Adipocyte (in vitro differentiated cells): ENCODE measurements around the gene RAD18.

Experiments used
- DNase-seq: peaks from one replicate; pipeline ENCODE4 v3.0.0-alpha.2; 2015; ENCODE audit warnings: low read depth
- H3K27me3 ChIP-seq: replicated peaks from 2 replicates; pipeline ENCODE4 v1.7.0; 2013; ENCODE audit warnings: mild to moderate bottlenecking, low read length, moderate library complexity; ENCODE audit not compliant: control insufficient read depth, insufficient read depth
- H3K36me3 ChIP-seq: 2 replicates; pipeline ENCODE4 v1.7.0; 2013; ENCODE audit warnings: low read length, mild to moderate bottlenecking, moderate library complexity; ENCODE audit not compliant: control insufficient read depth, insufficient read depth, severe bottlenecking
- H3K4me1 ChIP-seq: 2 replicates; pipeline ENCODE4 v1.7.0; 2013; ENCODE audit warnings: mild to moderate bottlenecking, low read length, moderate library complexity; ENCODE audit not compliant: control insufficient read depth, insufficient read depth
- H3K4me3 ChIP-seq: 2 replicates; pipeline ENCODE4 v1.7.0; 2013; ENCODE audit warnings: mild to moderate bottlenecking, low read length, moderate library complexity
- H3K9ac ChIP-seq: 2 replicates; pipeline ENCODE4 v1.7.0; 2013; ENCODE audit warnings: mild to moderate bottlenecking, low read length, moderate library complexity
- H3K9me3 ChIP-seq: 2 replicates; pipeline ENCODE4 v1.7.0; 2013; ENCODE audit warnings: mild to moderate bottlenecking, low read length, moderate library complexity; ENCODE audit not compliant: control insufficient read depth

Gene RAD18

GRCh38 chr3:8932507-8932906, 30.8 kb downstream of the RAD18 start:
- peaks cover 5% of the 10 kb centered on the region for H3K36me3 ChIP-seq
- H3K9ac ChIP-seq, result no peak overlapping the region
- H3K27me3 ChIP-seq, result no peaks in the 10 kb centered on the region
- H3K4me3 ChIP-seq, result no peak overlapping the region
- H3K4me1 ChIP-seq, result peaks cover 11% of the 10 kb centered on the region
- no peak for DNase-seq
- no peaks in the 10 kb centered on the region for H3K9me3 ChIP-seq

DNA sequence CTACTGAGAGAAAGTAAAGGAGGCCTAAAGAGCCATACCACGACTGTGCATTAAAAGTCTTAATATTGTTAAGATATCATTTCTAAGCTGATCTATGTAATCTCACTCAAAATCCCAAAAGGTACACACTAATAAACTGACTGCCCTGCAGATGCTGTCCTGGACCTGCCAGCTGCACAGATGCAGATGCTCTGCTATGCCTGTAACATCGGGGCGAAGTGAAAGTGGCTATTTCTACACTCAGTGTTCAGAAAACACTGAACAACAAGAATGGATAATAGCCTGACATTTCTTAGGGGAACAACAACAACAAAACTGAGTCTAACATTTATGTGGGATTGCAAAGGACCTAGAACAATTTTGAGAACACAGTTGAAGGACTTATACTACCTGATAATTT, 31.9 kb downstream of the RAD18 start:
- Histone ChIP-seq H3K9ac (no peak overlapping the region), H3K27me3 (no peaks in the 10 kb centered on the region), H3K4me3 (no peak overlapping the region), H3K9me3 (no peaks in the 10 kb centered on the region), H3K36me3 (peaks cover 5% of the 10 kb centered on the region), H3K4me1 (peaks cover 1% of the 10 kb centered on the region)
- no peak for DNase-seq

GRCh38 chr3:8929860-8930259, 33.4 kb downstream of the RAD18 start:
- Histone ChIP-seq H3K9ac (no peak overlapping the region), H3K27me3 (no peaks in the 10 kb centered on the region), H3K36me3 (no peaks in the 10 kb centered on the region), H3K4me1 (no peaks in the 10 kb centered on the region), H3K4me3 (no peak overlapping the region), H3K9me3 (no peaks in the 10 kb centered on the region)
- DNase-seq, result no peak

- H3K36me3 ChIP-seq, result no peaks in the 10 kb centered on the region
- no peak overlapping the region for H3K9ac ChIP-seq
- no peak overlapping the region for H3K4me3 ChIP-seq
- no peaks in the 10 kb centered on the region for H3K4me1 ChIP-seq
- H3K27me3 ChIP-seq, result no peaks in the 10 kb centered on the region
- H3K9me3 ChIP-seq, result no peaks in the 10 kb centered on the region
- no peak for DNase-seq
Measured at GRCh38 chr3:8914491-8914890, 48.8 kb downstream of the RAD18 start.

DNA sequence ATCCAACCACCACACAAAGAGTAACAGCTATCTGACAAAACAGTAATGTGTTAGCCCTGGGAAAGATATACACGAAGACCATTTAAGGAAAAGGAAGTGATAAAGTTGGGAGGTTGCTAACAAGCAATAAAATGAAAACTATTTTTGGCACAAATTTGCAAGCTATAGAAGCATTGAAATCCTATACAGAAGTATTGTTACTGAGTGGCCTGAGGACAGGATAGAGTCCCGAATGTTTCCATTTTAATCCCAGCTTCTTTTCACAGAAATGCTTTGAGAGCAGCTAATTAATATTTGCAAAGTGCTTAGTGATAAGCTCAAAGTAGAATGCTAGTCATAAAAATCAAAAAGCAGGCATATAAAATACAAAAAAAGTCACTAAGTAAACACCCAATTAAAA, 51.5 kb downstream of the RAD18 start:
- Histone ChIP-seq H3K9ac (no peak overlapping the region), H3K36me3 (peaks cover 8% of the 10 kb centered on the region), H3K4me1 (no peaks in the 10 kb centered on the region), H3K27me3 (no peaks in the 10 kb centered on the region), H3K4me3 (no peak overlapping the region), H3K9me3 (no peaks in the 10 kb centered on the region)
- DNase-seq, result no peak

DNA sequence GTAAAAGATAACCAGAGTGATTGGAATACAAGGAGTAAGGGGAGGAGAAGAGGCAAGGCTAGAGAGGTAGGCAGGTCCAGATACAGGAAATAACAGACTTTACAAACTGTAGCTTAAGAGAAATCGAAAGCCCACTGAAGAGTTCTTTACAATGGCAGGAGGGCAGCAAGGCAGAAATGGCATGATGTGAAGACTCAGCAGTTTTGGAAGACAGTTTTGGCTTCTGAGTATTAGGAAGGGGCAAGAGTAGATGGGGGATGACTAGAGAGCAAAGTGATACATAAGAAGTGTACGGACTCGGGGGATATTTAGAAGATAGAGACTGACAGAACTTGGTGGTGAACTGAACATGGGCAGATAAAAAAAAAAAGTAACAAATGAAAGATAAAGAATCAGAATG, 54.1 kb downstream of the RAD18 start:
- DNase-seq, result no peak
- Histone ChIP-seq H3K4me1 (no peaks in the 10 kb centered on the region), H3K4me3 (no peak overlapping the region), H3K36me3 (peaks cover 8% of the 10 kb centered on the region), H3K9ac (no peak overlapping the region), H3K9me3 (no peaks in the 10 kb centered on the region), H3K27me3 (no peaks in the 10 kb centered on the region)

GRCh38 chr3:8903191-8903590, 60.1 kb downstream of the RAD18 start:
- Histone ChIP-seq H3K4me1 (peaks cover 15% of the 10 kb centered on the region), H3K9ac (no peak overlapping the region), H3K4me3 (no peak overlapping the region), H3K27me3 (no peaks in the 10 kb centered on the region), H3K36me3 (peaks cover 3% of the 10 kb centered on the region), H3K9me3 (no peaks in the 10 kb centered on the region)
- peak; percentile 47 for DNase-seq

GRCh38 chr3:8900869-8901268, 62.4 kb downstream of the RAD18 start:
- H3K9ac ChIP-seq, result no peak overlapping the region
- DNase-seq, result no peak
- no peak overlapping the region for H3K4me3 ChIP-seq
- no peaks in the 10 kb centered on the region for H3K27me3 ChIP-seq
- H3K36me3 ChIP-seq, result peaks cover 3% of the 10 kb centered on the region
- H3K4me1 ChIP-seq, result peaks cover 15% of the 10 kb centered on the region
- no peaks in the 10 kb centered on the region for H3K9me3 ChIP-seq

DNA sequence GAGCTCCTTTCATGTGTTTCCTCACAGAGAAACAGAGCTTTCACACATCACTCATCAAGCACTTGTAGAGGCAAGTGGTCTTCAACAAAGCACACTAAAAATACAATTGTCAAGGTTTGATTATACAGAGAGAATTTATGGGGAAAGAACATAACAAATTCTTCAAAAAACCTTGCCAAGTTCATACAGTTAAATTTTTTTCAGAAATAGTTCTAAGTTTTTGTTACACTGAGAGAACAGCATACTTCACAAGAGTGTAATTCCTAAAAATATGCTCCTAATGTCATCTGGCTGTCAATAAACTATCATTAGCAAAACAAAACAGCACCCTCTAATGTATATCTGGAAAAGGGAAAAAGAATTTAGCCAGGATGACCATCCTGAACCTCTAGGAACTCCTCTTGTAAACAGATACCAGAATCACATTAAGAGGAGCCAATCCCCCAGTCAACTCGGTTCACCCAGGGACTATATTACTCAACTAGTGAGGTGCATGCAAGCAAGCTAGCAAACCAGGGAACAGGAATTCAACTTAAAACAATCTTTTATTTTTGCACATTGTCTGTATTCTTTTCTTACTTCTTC, 63.3 kb downstream of the RAD18 start:
- no peaks in the 10 kb centered on the region for H3K9me3 ChIP-seq
- no peak overlapping the region for H3K9ac ChIP-seq
- peak; percentile 62 for DNase-seq
- H3K36me3 ChIP-seq, result peaks cover 3% of the 10 kb centered on the region
- H3K4me3 ChIP-seq, result no peak overlapping the region
- no peaks in the 10 kb centered on the region for H3K27me3 ChIP-seq
- H3K4me1 ChIP-seq, result peaks cover 15% of the 10 kb centered on the region

DNA sequence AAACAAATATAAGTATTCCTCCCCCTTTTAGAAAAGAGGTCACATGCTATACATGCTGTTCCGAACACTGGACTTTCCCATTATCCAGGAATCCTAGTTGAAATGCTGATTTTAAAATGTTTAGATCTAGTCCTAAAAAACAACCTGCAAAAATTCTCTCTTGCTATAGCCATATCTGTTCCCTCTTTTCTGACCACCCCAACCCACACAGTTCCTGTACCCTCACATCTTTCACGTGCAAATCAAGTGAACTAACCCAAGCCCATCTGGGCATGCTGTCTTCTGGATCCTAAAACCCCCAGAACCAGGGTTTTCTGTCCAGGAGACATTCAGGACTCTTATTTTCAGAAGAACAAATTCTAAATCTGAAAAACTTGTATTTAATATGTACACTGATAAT, 67.4 kb downstream of the RAD18 start:
- H3K27me3 ChIP-seq, result no peaks in the 10 kb centered on the region
- H3K4me3 ChIP-seq, result no peak overlapping the region
- H3K9me3 ChIP-seq, result no peaks in the 10 kb centered on the region
- peaks cover 17% of the 10 kb centered on the region for H3K4me1 ChIP-seq
- peaks cover 3% of the 10 kb centered on the region for H3K36me3 ChIP-seq
- no peak overlapping the region for H3K9ac ChIP-seq
- DNase-seq, result no peak

DNA sequence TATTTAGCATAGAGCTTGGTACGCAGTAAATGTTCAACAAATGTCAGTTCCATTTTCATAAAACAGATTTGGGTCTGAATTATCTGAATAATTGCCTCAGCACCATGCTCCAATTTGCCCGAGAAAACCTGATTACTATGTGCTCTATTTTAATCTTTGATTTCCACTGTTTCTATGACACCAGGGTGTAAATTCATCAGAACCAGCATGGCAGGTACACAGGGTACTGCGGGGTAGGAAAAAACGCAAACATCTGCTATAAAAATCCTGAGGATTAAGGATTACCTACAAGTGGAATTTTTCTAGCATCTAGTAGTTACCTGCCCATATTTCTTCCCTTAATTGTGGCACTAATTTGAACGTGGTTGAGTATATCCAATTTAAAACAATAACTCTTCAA, 70.3 kb downstream of the RAD18 start:
- no peaks in the 10 kb centered on the region for H3K9me3 ChIP-seq
- DNase-seq, result no peak

DNA sequence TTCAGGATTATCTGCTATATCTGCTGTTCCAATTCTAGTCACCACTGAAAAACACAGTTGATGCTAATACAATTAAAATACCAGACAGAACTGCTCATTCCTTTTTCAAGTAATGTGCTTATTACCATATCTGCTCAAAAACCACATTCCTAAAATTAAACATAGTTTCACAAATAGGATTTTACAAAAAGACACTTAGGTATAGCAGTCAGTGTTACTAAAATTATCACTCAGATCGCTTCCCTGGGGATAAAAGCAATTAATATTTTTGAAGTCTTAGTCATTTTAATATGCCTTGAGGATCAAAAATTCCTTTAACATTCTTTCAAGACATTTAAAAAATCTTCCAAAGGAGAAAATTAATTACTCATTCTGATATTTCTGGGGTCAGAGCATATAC, 71.5 kb downstream of the RAD18 start:
- Histone ChIP-seq H3K4me1 (peaks cover 19% of the 10 kb centered on the region), H3K27me3 (no peaks in the 10 kb centered on the region), H3K4me3 (no peak overlapping the region), H3K9ac (peak overlapping the region; percentile 56), H3K9me3 (no peaks in the 10 kb centered on the region), H3K36me3 (no peaks in the 10 kb centered on the region)
- DNase-seq, result peak; percentile 13

More for the DNA sequence above, 70.3 kb downstream of the RAD18 start:
- Histone ChIP-seq H3K36me3 (no peaks in the 10 kb centered on the region), H3K4me3 (no peak overlapping the region), H3K27me3 (no peaks in the 10 kb centered on the region), H3K4me1 (peaks cover 6% of the 10 kb centered on the region), H3K9ac (no peak overlapping the region)
